ENCODE measurements around the gene CSRNP2. TPM values are rescaled to one million over a fixed set of nuclear protein-coding genes. Genes with fewer than 3 reads are reported as not detected.

Gene CSRNP2
- total and polyA plus RNA-seq, 2 donors (not counting 1 experiment from before 2014, with no cell fraction given): 19.8 to 21.4 TPM

- TF ChIP-seq CTCF (conservative IDR thresholded peaks at IDR 0.05 in 1 of 2, IDR thresholded peaks at IDR 0.05 in 1 of 2; ENCODE audit: low read depth in 1 of 2, low read length in 2 of 2): no peak
- TF ChIP-seq EZH2 (IDR thresholded peaks at IDR 0.05; ENCODE audit: low read length, missing control alignments): no peak
- Histone ChIP-seq H3K36me3 (ENCODE audit: control insufficient read depth, insufficient read depth, low read length) (no peaks in the 10 kb centered on the region), H3K4me1 (ENCODE audit: control insufficient read depth, extremely low read depth, insufficient read depth, low read length) (no peaks in the 10 kb centered on the region), H3K9ac (ENCODE audit: insufficient read depth, low read length) (no peak overlapping the region), H3K4me3 (replicated peaks in 1 of 4; ENCODE audit: control extremely low read depth in 1 of 4, insufficient read depth in 1 of 4, low read depth in 3 of 4, low read length in 4 of 4) (no peak overlapping the region), H3K4me2 (ENCODE audit: extremely low read depth, insufficient read depth, low read length) (no peak overlapping the region), H4K20me1 (ENCODE audit: control insufficient read depth, extremely low read depth, insufficient read depth, low read length) (no peaks in the 10 kb centered on the region), H3K79me2 (ENCODE audit: control insufficient read depth, insufficient read depth, low read length) (no peaks in the 10 kb centered on the region), H3K9me3 (ENCODE audit: control insufficient read depth, insufficient read depth, low read depth, low read length) (no peaks in the 10 kb centered on the region), H2AFZ (ENCODE audit: low read length) (no peak overlapping the region), H3K27me3 (ENCODE audit: control insufficient read depth, insufficient read depth, low read length) (no peaks in the 10 kb centered on the region), H3K27ac (ENCODE audit: insufficient read depth, low read length) (no peak overlapping the region)
- DNase-seq (ENCODE audit: low read depth in 2 of 2): peak in 1 of 2 donors; percentile 97
Measured at GRCh38 chr12:51118706-51119105, 35.3 kb upstream of the CSRNP2 start.

GRCh38 chr12:51115533-51115932, 32.1 kb upstream of the CSRNP2 start:
- Histone ChIP-seq H3K36me3 (ENCODE audit: control insufficient read depth, insufficient read depth, low read length) (no peaks in the 10 kb centered on the region), H3K27me3 (ENCODE audit: control insufficient read depth, insufficient read depth, low read length) (no peaks in the 10 kb centered on the region), H3K4me1 (ENCODE audit: control insufficient read depth, extremely low read depth, insufficient read depth, low read length) (no peaks in the 10 kb centered on the region), H3K4me3 (replicated peaks in 1 of 4; ENCODE audit: control extremely low read depth in 1 of 4, insufficient read depth in 1 of 4, low read depth in 3 of 4, low read length in 4 of 4) (no peak overlapping the region), H3K4me2 (ENCODE audit: extremely low read depth, insufficient read depth, low read length) (no peak overlapping the region), H3K27ac (ENCODE audit: insufficient read depth, low read length) (no peak overlapping the region), H3K9me3 (ENCODE audit: control insufficient read depth, insufficient read depth, low read depth, low read length) (no peaks in the 10 kb centered on the region), H4K20me1 (ENCODE audit: control insufficient read depth, extremely low read depth, insufficient read depth, low read length) (no peaks in the 10 kb centered on the region), H3K9ac (ENCODE audit: insufficient read depth, low read length) (no peak overlapping the region), H2AFZ (ENCODE audit: low read length) (no peak overlapping the region), H3K79me2 (ENCODE audit: control insufficient read depth, insufficient read depth, low read length) (no peaks in the 10 kb centered on the region)
- TF ChIP-seq CTCF (conservative IDR thresholded peaks at IDR 0.05 in 1 of 2, IDR thresholded peaks at IDR 0.05 in 1 of 2; ENCODE audit: low read depth in 1 of 2, low read length in 2 of 2): no peak
- no peak for TF ChIP-seq EZH2 (IDR thresholded peaks at IDR 0.05; ENCODE audit: low read length, missing control alignments)
- no peak for DNase-seq (ENCODE audit: low read depth in 2 of 2)

DNA sequence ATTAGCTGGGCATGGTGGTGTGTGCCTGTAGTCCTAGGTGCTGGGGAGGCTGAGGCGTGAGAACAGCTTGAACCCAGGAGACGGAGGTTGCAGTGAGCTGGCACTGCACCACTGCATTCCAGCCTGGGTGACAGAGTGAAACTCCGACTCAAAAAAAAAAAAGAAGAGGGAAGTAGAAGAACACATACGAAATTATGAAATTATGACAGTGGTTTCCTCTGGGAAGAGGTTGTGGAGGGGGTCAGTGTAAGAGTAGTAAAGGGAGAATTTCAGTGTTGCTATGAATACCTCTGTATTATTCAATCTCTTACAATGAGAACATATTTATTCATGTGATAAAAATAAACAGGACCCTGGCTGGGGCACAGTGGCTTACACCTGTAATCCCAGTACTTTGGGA, 24.7 kb upstream of the CSRNP2 start:
- Histone ChIP-seq H3K27me3 (ENCODE audit: control insufficient read depth, insufficient read depth, low read length) (no peaks in the 10 kb centered on the region), H3K36me3 (ENCODE audit: control insufficient read depth, insufficient read depth, low read length) (peaks cover 5% of the 10 kb centered on the region), H3K9ac (ENCODE audit: insufficient read depth, low read length) (no peak overlapping the region), H2AFZ (ENCODE audit: low read length) (no peak overlapping the region), H3K27ac (ENCODE audit: insufficient read depth, low read length) (no peak overlapping the region), H3K4me2 (ENCODE audit: extremely low read depth, insufficient read depth, low read length) (no peak overlapping the region), H3K79me2 (ENCODE audit: control insufficient read depth, insufficient read depth, low read length) (no peaks in the 10 kb centered on the region), H3K4me1 (ENCODE audit: control insufficient read depth, extremely low read depth, insufficient read depth, low read length) (no peaks in the 10 kb centered on the region), H3K4me3 (replicated peaks in 1 of 4; ENCODE audit: control extremely low read depth in 1 of 4, insufficient read depth in 1 of 4, low read depth in 3 of 4, low read length in 4 of 4) (no peak overlapping the region), H3K9me3 (ENCODE audit: control insufficient read depth, insufficient read depth, low read depth, low read length) (no peaks in the 10 kb centered on the region), H4K20me1 (ENCODE audit: control insufficient read depth, extremely low read depth, insufficient read depth, low read length) (no peaks in the 10 kb centered on the region)
- DNase-seq (ENCODE audit: low read depth in 2 of 2): no peak
- TF ChIP-seq CTCF (conservative IDR thresholded peaks at IDR 0.05 in 1 of 2, IDR thresholded peaks at IDR 0.05 in 1 of 2; ENCODE audit: low read depth in 1 of 2, low read length in 2 of 2) (no peak), EZH2 (IDR thresholded peaks at IDR 0.05; ENCODE audit: low read length, missing control alignments) (no peak)

Data from fibroblast of lung (primary cell).